Upper lobe of left lung (tissue), 6 donors: Measurements from ENCODE around the gene KCNT1. TPM values are rescaled to one million over a fixed set of nuclear protein-coding genes. Genes with fewer than 3 reads are reported as not detected.

Source experiments
- ATAC-seq, 2 donors: fragments of 200-7000 bp; cut with Tn5 transposase; one replicate each; pipeline ENCODE4 v1.9.1; 2022; ENCODE audit warnings: mild to moderate bottlenecking in 2 of 2, moderate library complexity in 2 of 2; ENCODE audit not compliant: low FRiP score in 2 of 2
- DNase-seq, 2 donors: peaks; one replicate each; pipeline ENCODE4 v3.0.0-alpha.2; 2019 to 2020
- H3K27ac ChIP-seq, 4 donors: fragments of 200-600 bp; sonication (generic); one replicate each; pipeline ENCODE4 v1.5.1; 2016 to 2019
- H3K27me3 ChIP-seq, 4 donors: fragments of 200-600 bp; sonication (generic); one replicate each; pipeline ENCODE4 v1.5.1; 2017 to 2019
- H3K36me3 ChIP-seq, 4 donors: fragments of 200-600 bp; sonication (generic); one replicate each; pipeline ENCODE4 v1.5.1; 2016 to 2019
- H3K4me1 ChIP-seq, 4 donors: fragments of 200-600 bp; sonication (generic); one replicate each; pipeline ENCODE4 v1.5.1; 2018 to 2019
- H3K4me3 ChIP-seq, 4 donors: fragments of 200-600 bp; sonication (generic); one replicate each; pipeline ENCODE4 v1.5.1; 2017 to 2019; ENCODE audit warnings: mild to moderate bottlenecking in 2 of 4, moderate library complexity in 1 of 4
- H3K9me3 ChIP-seq, 4 donors: fragments of 200-600 bp; sonication (generic); one replicate each; pipeline ENCODE4 v1.5.1; 2018 to 2019
- EP300 ChIP-seq, 4 donors: sonication (generic); formaldehyde crosslinking; IDR thresholded peaks; one replicate each; pipeline ENCODE4 v1.5.1; 2017; ENCODE audit warnings: antibody characterized with exemption in 4 of 4, control low read depth in 2 of 4
- POLR2A ChIP-seq, 4 donors: fragments of 450-650 bp; IDR thresholded peaks; one replicate each; pipeline ENCODE4 v1.5.1; 2016 to 2017; ENCODE audit warnings: antibody characterized with exemption in 4 of 4, mild to moderate bottlenecking in 2 of 4
- POLR2AphosphoS5 ChIP-seq, 2 donors: sonication (generic); formaldehyde crosslinking; IDR thresholded peaks; one replicate each; pipeline ENCODE4 v1.5.1; 2017; ENCODE audit warnings: antibody characterized with exemption in 2 of 2
- WGBS, 2 donors: methylation state at CpG; one replicate each; pipeline ENCODE4 v1.1.5; 2017 to 2018; 5-methylcytosine and 5-hydroxymethylcytosine counted together
- total RNA-seq, 6 donors: library from RNA; depleted of rRNA in 4 of 6; stranded (reverse); fragments of >200 nt in 4 of 6; gene quantifications; one replicate each; pipeline versions ENCODE4 v1.1.0 to v1.2.1, GENCODE V29; 2016 to 2021
- TF ChIP-seq, protein P1 (sequence below), 6 experiments: fragments of 450-650 bp in 4 of 6; fragments of 200-600 bp in 2 of 6; sonication (generic) in 2 of 6; IDR thresholded peaks; one replicate each; pipeline ENCODE4 v1.5.1; 2016 to 2019; ENCODE audit warnings: antibody characterized with exemption in 6 of 6
- donor health status: DM: no; HTN: no; CAD: no; lungs with moderate emphysema.
- donor health status: DM: no; HTN: yes; CAD: no; lungs with severe emphysema.

Gene KCNT1
- total RNA-seq, 6 donors from 2014 or later: 0.11 to 1.0 (median 0.31) TPM; not detected in 2

DNA sequence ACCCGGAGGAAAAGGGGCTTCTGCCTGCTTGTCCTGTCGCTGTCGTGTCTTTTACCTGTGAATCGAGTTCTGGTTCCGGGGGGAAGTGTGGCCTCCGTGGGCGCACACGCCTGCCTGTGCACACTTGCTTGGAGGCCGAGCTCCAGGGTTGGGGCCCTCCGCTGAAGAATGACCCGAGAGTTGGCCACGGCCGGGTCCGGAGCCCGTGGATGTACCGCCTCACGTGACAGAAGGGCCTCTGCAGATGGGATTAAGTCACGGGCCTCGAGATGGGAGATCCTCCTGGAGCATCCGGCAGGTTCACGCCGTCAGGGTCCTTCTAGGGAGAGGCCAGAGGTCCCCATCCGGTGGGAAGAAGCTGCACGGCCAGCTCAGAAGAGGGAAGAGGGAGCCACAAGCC, 81.0 kb downstream of the KCNT1 start:
- H3K27ac ChIP-seq: no peak overlapping the region
- DNase-seq (peak in 1 of 2 donors; percentile 62), ATAC-seq (no peak)
- WGBS, 2 donors: 87 to 91% methylated on average over 14 to 24 of the region's 24 CpGs
- no peaks in the 10 kb centered on the region for H3K36me3 ChIP-seq
- no peaks in the 10 kb centered on the region for H3K4me1 ChIP-seq
- H3K9me3 ChIP-seq: no peaks in the 10 kb centered on the region
- TF ChIP-seq POLR2AphosphoS5 (IDR thresholded peaks at IDR 0.05): no peak
- no peak for TF ChIP-seq POLR2A (IDR thresholded peaks at IDR 0.05)
- no peak for TF ChIP-seq EP300 (IDR thresholded peaks at IDR 0.05)
- TF ChIP-seq, protein P1, sequence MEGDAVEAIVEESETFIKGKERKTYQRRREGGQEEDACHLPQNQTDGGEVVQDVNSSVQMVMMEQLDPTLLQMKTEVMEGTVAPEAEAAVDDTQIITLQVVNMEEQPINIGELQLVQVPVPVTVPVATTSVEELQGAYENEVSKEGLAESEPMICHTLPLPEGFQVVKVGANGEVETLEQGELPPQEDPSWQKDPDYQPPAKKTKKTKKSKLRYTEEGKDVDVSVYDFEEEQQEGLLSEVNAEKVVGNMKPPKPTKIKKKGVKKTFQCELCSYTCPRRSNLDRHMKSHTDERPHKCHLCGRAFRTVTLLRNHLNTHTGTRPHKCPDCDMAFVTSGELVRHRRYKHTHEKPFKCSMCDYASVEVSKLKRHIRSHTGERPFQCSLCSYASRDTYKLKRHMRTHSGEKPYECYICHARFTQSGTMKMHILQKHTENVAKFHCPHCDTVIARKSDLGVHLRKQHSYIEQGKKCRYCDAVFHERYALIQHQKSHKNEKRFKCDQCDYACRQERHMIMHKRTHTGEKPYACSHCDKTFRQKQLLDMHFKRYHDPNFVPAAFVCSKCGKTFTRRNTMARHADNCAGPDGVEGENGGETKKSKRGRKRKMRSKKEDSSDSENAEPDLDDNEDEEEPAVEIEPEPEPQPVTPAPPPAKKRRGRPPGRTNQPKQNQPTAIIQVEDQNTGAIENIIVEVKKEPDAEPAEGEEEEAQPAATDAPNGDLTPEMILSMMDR (IDR thresholded peaks at IDR 0.05): no peak
- H3K4me3 ChIP-seq: no peak overlapping the region
- no peaks in the 10 kb centered on the region for H3K27me3 ChIP-seq

DNA sequence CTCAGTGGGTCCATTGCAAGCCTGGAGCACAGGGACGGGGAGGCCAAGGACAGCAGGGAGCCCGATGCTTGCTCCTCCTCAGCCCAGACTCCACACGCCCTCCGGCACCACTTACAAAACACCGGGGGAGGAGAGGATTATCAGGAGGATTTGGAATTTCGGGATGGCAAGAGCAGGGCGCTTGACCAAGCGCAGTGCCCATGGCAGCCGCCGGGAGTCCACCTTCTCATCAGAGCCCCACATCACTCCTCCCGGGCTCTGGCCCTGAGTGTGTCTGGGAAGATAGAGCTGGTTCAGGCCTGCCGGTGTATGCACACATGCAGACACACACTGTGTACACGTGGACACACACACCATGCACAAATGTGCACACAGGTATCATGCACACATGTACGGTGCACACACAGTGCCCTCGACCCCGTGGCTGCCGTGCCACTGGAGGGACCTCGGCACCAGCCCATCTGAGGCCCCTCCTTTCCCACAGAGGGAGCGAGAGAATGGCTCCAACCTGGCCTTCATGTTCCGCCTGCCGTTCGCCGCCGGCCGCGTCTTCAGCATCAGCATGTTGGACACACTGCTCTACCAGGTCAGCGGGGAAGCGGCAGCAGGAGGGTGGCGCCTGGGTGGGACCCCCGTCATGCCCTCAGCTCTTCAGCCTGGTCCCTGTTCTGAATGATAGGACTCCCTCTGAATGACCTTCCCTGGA, 81.7 kb downstream of the KCNT1 start:
- Histone ChIP-seq H3K36me3 (no peaks in the 10 kb centered on the region), H3K9me3 (no peaks in the 10 kb centered on the region), H3K4me3 (no peak overlapping the region), H3K27me3 (no peaks in the 10 kb centered on the region), H3K4me1 (no peaks in the 10 kb centered on the region), H3K27ac (no peak overlapping the region)
- peak in 1 of 2 donors; percentile 83 for DNase-seq
- TF ChIP-seq POLR2A (IDR thresholded peaks at IDR 0.05): no peak
- WGBS, 2 donors: 83 to 85% methylated on average over 20 to 30 of the region's 30 CpGs
- ATAC-seq: no peak

DNA sequence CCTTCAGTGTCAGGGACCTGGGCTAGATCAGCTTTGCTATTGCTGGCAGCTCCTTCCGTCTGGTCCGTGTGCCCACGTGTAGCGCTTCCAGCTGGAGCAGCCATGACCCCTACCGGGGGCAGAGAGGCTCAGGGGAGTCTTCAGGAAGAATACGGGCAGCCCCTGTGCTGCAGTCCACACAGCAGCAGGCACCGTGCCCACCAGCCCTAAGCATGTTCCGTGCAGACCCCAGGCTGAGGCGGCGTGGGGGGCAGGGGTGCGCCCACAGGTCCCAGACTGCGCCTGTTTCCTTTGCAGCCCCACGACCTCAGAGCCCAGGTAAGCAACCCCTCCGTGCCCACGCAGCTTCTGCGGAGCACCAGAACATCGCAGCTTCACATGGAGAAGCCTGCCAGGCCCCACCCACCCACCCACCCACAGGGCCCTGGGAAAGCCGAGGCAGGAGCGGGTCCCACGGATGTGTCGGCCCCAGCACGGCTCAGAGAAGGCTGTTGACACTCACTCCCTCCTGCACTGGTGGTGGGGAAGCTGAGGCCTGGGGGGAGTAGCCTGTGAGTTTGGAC, 83.1 kb downstream of the KCNT1 start:
- 83 to 93% methylated on average over 7 to 20 of the region's 22 CpGs for WGBS, 2 donors
- peak in 1 of 2 donors; percentile 72 for DNase-seq
- no peaks in the 10 kb centered on the region for H3K27me3 ChIP-seq

DNA sequence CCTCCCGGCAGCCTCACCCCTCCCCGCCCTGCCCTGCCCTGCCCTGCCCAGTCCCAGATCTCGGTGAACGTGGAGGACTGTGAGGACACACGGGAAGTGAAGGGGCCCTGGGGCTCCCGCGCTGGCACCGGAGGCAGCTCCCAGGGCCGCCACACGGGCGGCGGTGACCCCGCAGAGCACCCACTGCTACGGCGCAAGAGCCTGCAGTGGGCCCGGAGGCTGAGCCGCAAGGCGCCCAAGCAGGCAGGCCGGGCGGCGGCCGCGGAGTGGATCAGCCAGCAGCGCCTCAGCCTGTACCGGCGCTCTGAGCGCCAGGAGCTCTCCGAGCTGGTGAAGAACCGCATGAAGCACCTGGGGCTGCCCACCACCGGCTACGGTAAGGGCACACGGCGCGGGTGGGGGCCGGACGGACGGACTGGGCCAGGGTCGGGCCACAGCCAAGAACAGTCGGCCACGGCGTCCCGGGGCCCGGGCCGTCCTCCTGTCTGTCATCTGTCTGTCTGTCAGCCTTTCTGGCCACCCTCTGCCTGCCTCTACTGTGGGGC, 84.2 kb downstream of the KCNT1 start:
- H3K27me3 ChIP-seq: no peaks in the 10 kb centered on the region
- no peaks in the 10 kb centered on the region for H3K4me1 ChIP-seq
- 70 to 85% methylated on average over 5 to 44 of the region's 44 CpGs for WGBS, 2 donors
- DNase-seq: peak in 1 of 2 donors; percentile 83
- no peak overlapping the region for H3K27ac ChIP-seq
- TF ChIP-seq EP300 (IDR thresholded peaks at IDR 0.05): no peak
- no peak for TF ChIP-seq POLR2AphosphoS5 (IDR thresholded peaks at IDR 0.05)
- no peak for TF ChIP-seq POLR2A (IDR thresholded peaks at IDR 0.05)
- TF ChIP-seq, protein P1 (IDR thresholded peaks at IDR 0.05): no peak
- no peak for ATAC-seq
- H3K9me3 ChIP-seq: no peaks in the 10 kb centered on the region
- no peak overlapping the region for H3K4me3 ChIP-seq
- H3K36me3 ChIP-seq: no peaks in the 10 kb centered on the region

More for the DNA sequence above, 83.1 kb downstream of the KCNT1 start:
- no peaks in the 10 kb centered on the region for H3K4me1 ChIP-seq
- H3K36me3 ChIP-seq: no peaks in the 10 kb centered on the region
- TF ChIP-seq EP300 (IDR thresholded peaks at IDR 0.05) (no peak), POLR2AphosphoS5 (IDR thresholded peaks at IDR 0.05) (no peak), POLR2A (IDR thresholded peaks at IDR 0.05) (no peak)
- TF ChIP-seq, protein P1 (IDR thresholded peaks at IDR 0.05): no peak
- H3K4me3 ChIP-seq: no peak overlapping the region
- no peak overlapping the region for H3K27ac ChIP-seq
- no peaks in the 10 kb centered on the region for H3K9me3 ChIP-seq
- no peak for ATAC-seq

DNA sequence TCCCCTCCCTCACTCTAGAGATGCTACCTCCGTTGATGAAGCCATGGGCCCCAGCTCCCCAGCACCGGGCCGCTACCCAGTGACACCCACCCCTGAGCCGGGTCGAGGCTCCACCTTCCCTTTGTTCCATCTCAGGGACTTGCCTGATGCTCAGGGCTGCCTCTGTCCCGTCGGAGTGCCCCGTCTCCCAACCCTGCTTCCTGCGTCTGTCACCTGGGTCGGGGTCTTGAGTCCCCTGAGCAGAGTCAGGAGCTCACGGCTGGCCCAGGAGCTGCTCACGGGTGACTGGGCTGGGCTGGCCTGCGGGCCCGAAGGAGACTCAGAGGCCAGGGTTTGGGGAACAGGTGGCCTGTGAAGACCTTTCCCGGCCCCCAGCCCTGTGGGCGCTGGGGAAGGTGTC, 85.3 kb downstream of the KCNT1 start:
- ATAC-seq (no peak), DNase-seq (peak in 1 of 2 donors; percentile 68)
- no peak for TF ChIP-seq POLR2A (IDR thresholded peaks at IDR 0.05)
- TF ChIP-seq EP300 (IDR thresholded peaks at IDR 0.05): no peak
- TF ChIP-seq, protein P1 (IDR thresholded peaks at IDR 0.05): no peak
- no peak for TF ChIP-seq POLR2AphosphoS5 (IDR thresholded peaks at IDR 0.05)
- Histone ChIP-seq H3K4me3 (no peak overlapping the region), H3K27ac (no peak overlapping the region), H3K36me3 (no peaks in the 10 kb centered on the region), H3K4me1 (no peaks in the 10 kb centered on the region), H3K27me3 (no peaks in the 10 kb centered on the region), H3K9me3 (no peaks in the 10 kb centered on the region)
- WGBS, 2 donors: 62 to 75% methylated on average over 12 to 16 of the region's 16 CpGs
